GM21367 (cell line): ENCODE results near the gene RNF111.

Experiments
- ATAC-seq: cut with Tn5 transposase; IDR thresholded peaks from one replicate; pipeline ENCODE4 v1.9.1; 2021; ENCODE audit not compliant: unreplicated experiment

Gene RNF111

GRCh38 chr15:58987491-58988005 is at the start of gene RNF111:
TSS of gene RNF111 (plus strand) at chr15:58987663. CDS start at chr15:59030823, 43,160 bp downstream.
- peak; percentile 55 for ATAC-seq

- no peak for ATAC-seq
Observed at GRCh38 chr15:58947179-58947578, 40.3 kb upstream of the RNF111 start.

GRCh38 chr15:58951388-58952007 is 36.0 kb upstream of the RNF111 start:
- ATAC-seq, result no peak

GRCh38 chr15:58952751-58953150 is 34.7 kb upstream of the RNF111 start:
- ATAC-seq, result no peak

- peak; percentile 53 for ATAC-seq
Observed at GRCh38 chr15:58957101-58957973, 30.1 kb upstream of the RNF111 start.

GRCh38 chr15:58958811-58959210 is 28.7 kb upstream of the RNF111 start:
- ATAC-seq, result no peak

GRCh38 chr15:58962136-58962535 is 25.3 kb upstream of the RNF111 start:
- ATAC-seq, result no peak

- no peak for ATAC-seq
Observed at GRCh38 chr15:58962662-58963565, 24.5 kb upstream of the RNF111 start.

GRCh38 chr15:58966698-58967097 is 20.8 kb upstream of the RNF111 start:
- no peak for ATAC-seq

- ATAC-seq, result no peak
Observed at GRCh38 chr15:58967479-58967878, 20.0 kb upstream of the RNF111 start.

GRCh38 chr15:58977887-58978286 is 9.6 kb upstream of the RNF111 start:
- ATAC-seq, result no peak

- no peak for ATAC-seq
Observed at GRCh38 chr15:58980351-58980939, 7.0 kb upstream of the RNF111 start.

GRCh38 chr15:58981808-58982475 is 5.5 kb upstream of the RNF111 start:
- ATAC-seq, result no peak

GRCh38 chr15:58983261-58983660 is 4.2 kb upstream of the RNF111 start:
- no peak for ATAC-seq

GRCh38 chr15:58985443-58985842 is 2.0 kb upstream of the RNF111 start:
- ATAC-seq, result no peak

GRCh38 chr15:58987036-58987435 is 427 bp upstream of the RNF111 start:
- no peak for ATAC-seq

- peak; percentile 38 for ATAC-seq
Observed at GRCh38 chr15:58988006-58988785, 733 bp downstream of the RNF111 start.

GRCh38 chr15:58992181-58992580 is 4.7 kb downstream of the RNF111 start:
- no peak for ATAC-seq

- ATAC-seq, result no peak
Observed at GRCh38 chr15:58994906-58995453, 7.5 kb downstream of the RNF111 start.
